KMS-11 (cell line): ENCODE data around the gene ACSL1.
A peak's percentile ranks its signal among the peaks of the same experiment; 100 is the strongest.

Experiments
- H2AFZ ChIP-seq: fragments of 200-600 bp; sonication (generic); 2 replicates; pipeline ENCODE4 v1.6.1; 2016; ENCODE audit warnings: antibody characterized with exemption, mixed run types, low read depth
- H3K27ac ChIP-seq: fragments of 200-600 bp; sonication (generic); 2 replicates; pipeline ENCODE4 v1.6.1; 2016; ENCODE audit warnings: mild to moderate bottlenecking, mixed run types
- H3K27me3 ChIP-seq: fragments of 200-600 bp; sonication (generic); 2 replicates; pipeline ENCODE4 v1.6.1; 2017; ENCODE audit warnings: mild to moderate bottlenecking, low read depth, mixed run types, moderate library complexity; ENCODE audit not compliant: insufficient read depth
- H3K36me3 ChIP-seq: fragments of 200-600 bp; sonication (generic); 2 replicates; pipeline ENCODE4 v1.6.1; 2017; ENCODE audit warnings: mild to moderate bottlenecking, mixed run types; ENCODE audit not compliant: insufficient read depth
- H3K4me1 ChIP-seq: fragments of 200-600 bp; sonication (generic); 2 replicates; pipeline ENCODE4 v1.6.1; 2016; ENCODE audit warnings: mild to moderate bottlenecking, low read depth, mixed run types; ENCODE audit not compliant: poor library complexity, severe bottlenecking
- H3K4me2 ChIP-seq: fragments of 200-600 bp; sonication (generic); 2 replicates; pipeline ENCODE4 v1.7.0; 2016; ENCODE audit warnings: mild to moderate bottlenecking, mixed run types
- H3K4me3 ChIP-seq: fragments of 200-600 bp; sonication (generic); IDR thresholded peaks from 2 replicates; pipeline ENCODE4 v1.6.1; 2017; ENCODE audit warnings: low read depth, low read length, mixed read lengths; ENCODE audit not compliant: insufficient read depth
- H3K79me2 ChIP-seq: fragments of 200-600 bp; sonication (generic); 2 replicates; pipeline ENCODE4 v1.6.1; 2016; ENCODE audit warnings: low read depth, mixed run types; ENCODE audit not compliant: insufficient read depth
- H3K9ac ChIP-seq: fragments of 200-600 bp; sonication (generic); 2 replicates; pipeline ENCODE4 v1.6.1; 2016; ENCODE audit warnings: mild to moderate bottlenecking, mixed run types
- H4K20me1 ChIP-seq: fragments of 200-600 bp; sonication (generic); 2 replicates; pipeline ENCODE4 v1.6.1; 2016; ENCODE audit warnings: mild to moderate bottlenecking, mixed run types; ENCODE audit not compliant: insufficient read depth
- CTCF ChIP-seq: fragments of 200-600 bp; sonication (generic); conservative IDR thresholded peaks from 2 replicates; pipeline ENCODE4 v1.6.1; 2017; ENCODE audit warnings: low read depth, mild to moderate bottlenecking, antibody characterized with exemption, low read length, moderate library complexity, mixed read lengths

Gene ACSL1

GRCh38 chr4:184732126-184732525, 93.6 kb downstream of the ACSL1 start:
- no peaks in the 10 kb centered on the region for H3K27me3 ChIP-seq
- H4K20me1 ChIP-seq, result no peaks in the 10 kb centered on the region
- H3K27ac ChIP-seq, result peak overlapping the region; percentile 81; the same call in 1 of the 2 replicates
- H3K4me3 ChIP-seq, result no peak overlapping the region
- H3K9ac ChIP-seq, result peak overlapping the region; percentile 89; the same call in 1 of the 2 replicates
- no peak overlapping the region for H2AFZ ChIP-seq
- peaks cover 66% of the 10 kb centered on the region for H3K79me2 ChIP-seq
- H3K4me1 ChIP-seq, result peaks cover 42% of the 10 kb centered on the region
- peak overlapping the region; percentile 72 for H3K4me2 ChIP-seq
- TF ChIP-seq CTCF, result no peak
- H3K36me3 ChIP-seq, result peaks cover 14% of the 10 kb centered on the region; the same call in 1 of the 2 replicates

- Histone ChIP-seq H3K4me3 (no peak overlapping the region), H3K4me1 (peaks cover 42% of the 10 kb centered on the region), H3K4me2 (peak overlapping the region; percentile 72; the same call in 1 of the 2 replicates), H4K20me1 (no peaks in the 10 kb centered on the region), H3K79me2 (peaks cover 74% of the 10 kb centered on the region), H3K27me3 (no peaks in the 10 kb centered on the region), H2AFZ (no peak overlapping the region), H3K9ac (no peak overlapping the region), H3K27ac (no peak overlapping the region), H3K36me3 (peaks cover 17% of the 10 kb centered on the region; the same call in 1 of the 2 replicates)
- TF ChIP-seq CTCF, result no peak
Measured at GRCh38 chr4:184731056-184731455, 94.7 kb downstream of the ACSL1 start.

GRCh38 chr4:184729946-184730345, 95.8 kb downstream of the ACSL1 start:
- Histone ChIP-seq H3K27ac (no peak overlapping the region), H3K4me1 (peaks cover 42% of the 10 kb centered on the region), H4K20me1 (no peaks in the 10 kb centered on the region), H3K9ac (no peak overlapping the region), H3K79me2 (peaks cover 83% of the 10 kb centered on the region), H2AFZ (no peak overlapping the region), H3K4me2 (no peak overlapping the region), H3K27me3 (no peaks in the 10 kb centered on the region), H3K4me3 (no peak overlapping the region), H3K36me3 (peaks cover 18% of the 10 kb centered on the region; the same call in 1 of the 2 replicates)
- no peak for TF ChIP-seq CTCF

GRCh38 chr4:184728858-184729257, 96.9 kb downstream of the ACSL1 start:
- Histone ChIP-seq H3K27me3 (no peaks in the 10 kb centered on the region), H3K27ac (no peak overlapping the region), H3K9ac (no peak overlapping the region), H3K4me2 (no peak overlapping the region), H2AFZ (no peak overlapping the region), H3K79me2 (peaks cover 92% of the 10 kb centered on the region), H3K36me3 (peaks cover 28% of the 10 kb centered on the region; the same call in 1 of the 2 replicates), H4K20me1 (no peaks in the 10 kb centered on the region), H3K4me3 (no peak overlapping the region), H3K4me1 (peaks cover 35% of the 10 kb centered on the region)
- TF ChIP-seq CTCF, result no peak
